ENCODE measurements around the gene ATP6V1F.

The ATP6V1F gene

DNA sequence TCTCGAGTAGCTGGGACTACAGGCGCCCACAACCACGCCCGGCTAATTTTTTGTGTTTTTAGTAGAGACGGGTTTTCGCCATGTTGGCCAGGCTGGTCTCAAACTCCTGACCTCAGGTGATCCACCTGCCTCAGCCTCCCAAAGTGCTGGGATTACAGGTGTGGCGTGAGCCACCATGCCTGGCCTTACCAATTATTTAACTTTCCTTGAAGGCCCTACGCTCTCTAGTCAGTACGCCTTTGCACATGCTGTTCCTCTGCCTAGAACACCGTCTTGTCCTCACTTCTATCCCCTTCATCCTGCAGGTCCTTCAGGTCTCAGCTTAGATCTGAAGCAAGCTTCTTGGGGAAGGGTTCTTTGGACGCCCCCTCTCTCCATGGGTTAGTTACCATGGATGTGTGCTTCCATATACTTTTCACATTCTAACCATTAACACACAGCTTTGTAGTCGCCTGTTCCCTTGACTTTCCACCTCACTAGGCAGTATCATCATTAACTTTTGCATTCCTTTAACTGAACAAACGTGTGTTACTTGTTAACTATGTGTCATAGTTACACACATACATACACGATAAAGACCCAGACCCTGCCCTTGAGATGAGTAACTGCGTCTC lies 592 bp upstream of the ATP6V1F start:
- ChIA-PET POLR2A (interaction anchor here (0.6 to 3.1 kb wide), 15 partner anchors 11 to 257 kb away, joined by 3 to 32 read pairs (median 4); partner anchors contain the start of gene CALU), CTCF (interaction anchor here (0.9 to 2.8 kb wide), 5 partner anchors 11 to 437 kb away, joined by 3 to 13 read pairs (median 6); no protein-coding TSS in a partner anchor)
- TF ChIP-seq FOXK2 (IDR thresholded peaks at IDR 0.05) (no peak), SUZ12 (IDR thresholded peaks at IDR 0.05) (no peak), TARDBP (IDR thresholded peaks at IDR 0.05) (no peak)
- DNase-seq (ENCODE audit: extremely low spot score): no peak

GRCh38 chr7:128863433-128863989 lies 855 bp downstream of the ATP6V1F start:
- peak; percentile 69 for DNase-seq (ENCODE audit: extremely low spot score)
- ChIA-PET CTCF (interaction anchor here (0.6 to 2.8 kb wide), 6 partner anchors 20 to 438 kb away, joined by 3 to 13 read pairs (median 4); no protein-coding TSS in a partner anchor), POLR2A (interaction anchor here (0.8 to 3.1 kb wide), 10 partner anchors 9 to 124 kb away, joined by 3 to 32 read pairs (median 4); partner anchors contain the start of gene CALU)
- TF ChIP-seq ZNF384 (IDR thresholded peaks at IDR 0.05) (no peak), FOXA1 (IDR thresholded peaks at IDR 0.05) (no peak)
- TF ChIP-seq, protein P1, sequence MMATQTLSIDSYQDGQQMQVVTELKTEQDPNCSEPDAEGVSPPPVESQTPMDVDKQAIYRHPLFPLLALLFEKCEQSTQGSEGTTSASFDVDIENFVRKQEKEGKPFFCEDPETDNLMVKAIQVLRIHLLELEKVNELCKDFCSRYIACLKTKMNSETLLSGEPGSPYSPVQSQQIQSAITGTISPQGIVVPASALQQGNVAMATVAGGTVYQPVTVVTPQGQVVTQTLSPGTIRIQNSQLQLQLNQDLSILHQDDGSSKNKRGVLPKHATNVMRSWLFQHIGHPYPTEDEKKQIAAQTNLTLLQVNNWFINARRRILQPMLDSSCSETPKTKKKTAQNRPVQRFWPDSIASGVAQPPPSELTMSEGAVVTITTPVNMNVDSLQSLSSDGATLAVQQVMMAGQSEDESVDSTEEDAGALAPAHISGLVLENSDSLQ (IDR thresholded peaks at IDR 0.05): no peak

DNA sequence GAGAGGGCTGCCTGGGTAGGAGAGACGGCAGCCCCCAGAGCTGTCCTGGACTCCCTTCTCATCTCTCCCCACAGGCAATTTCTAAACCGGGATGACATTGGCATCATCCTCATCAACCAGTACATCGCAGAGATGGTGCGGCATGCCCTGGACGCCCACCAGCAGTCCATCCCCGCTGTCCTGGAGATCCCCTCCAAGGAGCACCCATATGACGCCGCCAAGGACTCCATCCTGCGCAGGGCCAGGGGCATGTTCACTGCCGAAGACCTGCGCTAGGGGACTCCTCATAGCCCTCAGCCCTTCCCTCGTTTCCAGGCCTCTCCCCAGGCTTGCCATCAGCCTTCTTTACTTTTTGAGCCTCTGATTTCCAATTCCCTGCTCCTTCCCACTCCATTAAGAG lies 2.6 kb downstream of the ATP6V1F start:
- CTCF ChIA-PET: no interaction called here

GRCh38 chr7:128865996-128866877 lies 3.6 kb downstream of the ATP6V1F start:
- ChIA-PET POLR2A (no interaction called here), CTCF (interaction anchor here (2.2 kb wide), 1 partner anchor 18 kb away, joined by 11 read pairs; no protein-coding TSS in a partner anchor)
- TF ChIP-seq, protein P1 (IDR thresholded peaks at IDR 0.05): no peak
- TF ChIP-seq L3MBTL2 (conservative IDR thresholded peaks at IDR 0.05): no peak
- no peak for TF ChIP-seq TARDBP (IDR thresholded peaks at IDR 0.05)
- no peak for TF ChIP-seq SP1 (IDR thresholded peaks at IDR 0.05)
- no peak for TF ChIP-seq BHLHE40 (IDR thresholded peaks at IDR 0.05; ENCODE audit: borderline replicate concordance)
- TF ChIP-seq SUZ12 (IDR thresholded peaks at IDR 0.05): no peak
- no peak for TF ChIP-seq FOXM1 (IDR thresholded peaks at IDR 0.05; ENCODE audit: borderline replicate concordance)
- TF ChIP-seq ZNF384 (IDR thresholded peaks at IDR 0.05): no peak
- TF ChIP-seq ARNT (IDR thresholded peaks at IDR 0.05): no peak
- no peak for TF ChIP-seq FOXK2 (IDR thresholded peaks at IDR 0.05)
- no peak for TF ChIP-seq NFRKB (IDR thresholded peaks at IDR 0.05)
- no peak for TF ChIP-seq HDGF (IDR thresholded peaks at IDR 0.05; ENCODE audit: borderline replicate concordance)
- no peak for TF ChIP-seq FOXA1 (IDR thresholded peaks at IDR 0.05)
- TF ChIP-seq LEF1 (IDR thresholded peaks at IDR 0.05; ENCODE audit: borderline replicate concordance): no peak
- TF ChIP-seq CTBP1 (IDR thresholded peaks at IDR 0.05; ENCODE audit: borderline replicate concordance): no peak
- no peak for TF ChIP-seq ELF4 (IDR thresholded peaks at IDR 0.05)
- DNase-seq (ENCODE audit: extremely low spot score): no peak

More for the DNA sequence above, 2.6 kb downstream of the ATP6V1F start:
- no peak for TF ChIP-seq SP1 (IDR thresholded peaks at IDR 0.05)
- TF ChIP-seq FOXM1 (IDR thresholded peaks at IDR 0.05; ENCODE audit: borderline replicate concordance): no peak
- no peak for TF ChIP-seq FOXK2 (IDR thresholded peaks at IDR 0.05)
- TF ChIP-seq CTBP1 (IDR thresholded peaks at IDR 0.05; ENCODE audit: borderline replicate concordance): no peak
- no peak for TF ChIP-seq TARDBP (IDR thresholded peaks at IDR 0.05)
- TF ChIP-seq SUZ12 (IDR thresholded peaks at IDR 0.05): no peak
- TF ChIP-seq HDGF (IDR thresholded peaks at IDR 0.05; ENCODE audit: borderline replicate concordance): no peak
- no peak for TF ChIP-seq ZNF384 (IDR thresholded peaks at IDR 0.05)
- TF ChIP-seq BHLHE40 (IDR thresholded peaks at IDR 0.05; ENCODE audit: borderline replicate concordance): no peak
- no peak for TF ChIP-seq L3MBTL2 (conservative IDR thresholded peaks at IDR 0.05)
- no peak for TF ChIP-seq FOXA1 (IDR thresholded peaks at IDR 0.05)
- TF ChIP-seq, protein P1 (IDR thresholded peaks at IDR 0.05): no peak
- no peak for TF ChIP-seq ELF4 (IDR thresholded peaks at IDR 0.05)
- TF ChIP-seq NFRKB (IDR thresholded peaks at IDR 0.05): no peak
- TF ChIP-seq ARNT (IDR thresholded peaks at IDR 0.05): no peak
- no peak for TF ChIP-seq LEF1 (IDR thresholded peaks at IDR 0.05; ENCODE audit: borderline replicate concordance)
- POLR2A ChIA-PET: no interaction called here
- no peak for DNase-seq (ENCODE audit: extremely low spot score)

GRCh38 chr7:128867241-128867640 lies 4.6 kb downstream of the ATP6V1F start:
- ChIA-PET POLR2A (no interaction called here), CTCF (interaction anchor here (1.3 to 2.2 kb wide), 2 partner anchors 15 to 17 kb away, joined by 3 to 11 read pairs; no protein-coding TSS in a partner anchor)
- TF ChIP-seq FOXM1 (IDR thresholded peaks at IDR 0.05; ENCODE audit: borderline replicate concordance) (no peak), SUZ12 (IDR thresholded peaks at IDR 0.05) (no peak), FOXK2 (IDR thresholded peaks at IDR 0.05) (no peak), FOXA1 (IDR thresholded peaks at IDR 0.05) (no peak)
- TF ChIP-seq, protein P1 (IDR thresholded peaks at IDR 0.05): peak; percentile 41
- DNase-seq (ENCODE audit: extremely low spot score): no peak
